HEK293T (cell line): ENCODE measurements around the gene POGK.
"Not testable (repeated sequence)": the region's sequence is repeated elsewhere in the genome, so short reads cannot be mapped to it uniquely, and the experiment has no call there.

ENCODE experiments used
- CTCF ChIA-PET: fragments of 350-600 bp; formaldehyde crosslinking; extraction: SDS; loops from one replicate; lab custom pipeline; 2021; ENCODE audit warnings: antibody characterized with exemption, inconsistent platforms; lab: Yijun Ruan, JAX
- POLR2A ChIA-PET: fragments of 350-600 bp; formaldehyde crosslinking; extraction: SDS; loops from one replicate; lab custom pipeline; 2020; ENCODE audit warnings: antibody characterized with exemption, inconsistent platforms; lab: Yijun Ruan, JAX
- DNase-seq: peaks from one replicate; pipeline ENCODE4 v3.0.0; 2012; ENCODE audit warnings: mixed read lengths; ENCODE audit errors: extremely low spot score
- ARNT ChIP-seq: fragments of 450-650 bp; IDR thresholded peaks from 2 replicates; pipeline ENCODE4 v1.6.1; 2017; ENCODE audit warnings: mild to moderate bottlenecking
- BHLHE40 ChIP-seq: fragments of 450-650 bp; IDR thresholded peaks from 2 replicates; pipeline ENCODE4 v1.6.1; 2016; ENCODE audit warnings: mild to moderate bottlenecking, moderate library complexity, borderline replicate concordance
- CTBP1 ChIP-seq: fragments of 450-650 bp; IDR thresholded peaks from 2 replicates; pipeline ENCODE4 v1.6.1; 2016; ENCODE audit warnings: borderline replicate concordance
- ELF4 ChIP-seq: fragments of 450-650 bp; IDR thresholded peaks from 2 replicates; pipeline ENCODE4 v1.6.1; 2017; ENCODE audit warnings: antibody characterized with exemption
- FOXA1 ChIP-seq: fragments of 450-650 bp; IDR thresholded peaks from 2 replicates; pipeline ENCODE4 v1.6.1; 2016; ENCODE audit warnings: mild to moderate bottlenecking
- FOXK2 ChIP-seq: fragments of 450-650 bp; IDR thresholded peaks from 2 replicates; pipeline ENCODE4 v1.6.1; 2016; ENCODE audit warnings: mild to moderate bottlenecking
- FOXM1 ChIP-seq: fragments of 450-650 bp; IDR thresholded peaks from 2 replicates; pipeline ENCODE4 v1.6.1; 2017; ENCODE audit warnings: mild to moderate bottlenecking, borderline replicate concordance
- HDGF ChIP-seq: fragments of 450-650 bp; IDR thresholded peaks from 2 replicates; pipeline ENCODE4 v1.6.1; 2017; ENCODE audit warnings: antibody characterized with exemption, borderline replicate concordance
- L3MBTL2 ChIP-seq: fragments of 450-650 bp; conservative IDR thresholded peaks from 2 replicates; pipeline ENCODE4 v1.6.1; 2016; ENCODE audit warnings: mild to moderate bottlenecking
- LEF1 ChIP-seq: fragments of 450-650 bp; IDR thresholded peaks from 2 replicates; pipeline ENCODE4 v1.6.1; 2017; ENCODE audit warnings: mild to moderate bottlenecking, borderline replicate concordance
- NFRKB ChIP-seq: fragments of 450-650 bp; IDR thresholded peaks from 2 replicates; pipeline ENCODE4 v1.6.1; 2016; ENCODE audit warnings: mild to moderate bottlenecking, moderate library complexity
- PKNOX1 ChIP-seq: fragments of 450-650 bp; IDR thresholded peaks from 2 replicates; pipeline ENCODE4 v1.6.1; 2016
- SP1 ChIP-seq: fragments of 450-650 bp; IDR thresholded peaks from 2 replicates; pipeline ENCODE4 v1.6.1; 2017
- SUZ12 ChIP-seq: fragments of 450-650 bp; IDR thresholded peaks from 2 replicates; pipeline ENCODE4 v1.6.1; 2016; ENCODE audit warnings: mild to moderate bottlenecking
- TARDBP ChIP-seq: fragments of 450-650 bp; IDR thresholded peaks from 2 replicates; pipeline ENCODE4 v1.6.1; 2016
- ZNF384 ChIP-seq: fragments of 450-650 bp; IDR thresholded peaks from 2 replicates; pipeline ENCODE4 v1.6.1; 2016

The POGK gene

GRCh38 chr1:166814611-166815010 is 24.7 kb upstream of the POGK start:
- ChIA-PET POLR2A (interaction anchor here (1.0 kb wide), 1 partner anchor 24 kb away, joined by 4 read pairs; the partner anchor contains the start of gene POGK), CTCF (no interaction called here)
- TF ChIP-seq FOXA1 (no peak), ELF4 (no peak), CTBP1 (no peak), SUZ12 (no peak), L3MBTL2 (no peak), TARDBP (no peak), FOXK2 (no peak), HDGF (no peak), BHLHE40 (no peak), NFRKB (no peak), ZNF384 (no peak), FOXM1 (no peak), ARNT (no peak), PKNOX1 (no peak), SP1 (no peak)
- no peak for DNase-seq

GRCh38 chr1:166819974-166820373 is 19.3 kb upstream of the POGK start:
- DNase-seq = no peak
- ChIA-PET POLR2A (interaction anchor here (1.4 kb wide), 1 partner anchor 19 kb away, joined by 7 read pairs; the partner anchor contains the start of gene POGK), CTCF (interaction anchor here (0.8 kb wide), 1 partner anchor 411 kb away, joined by 4 read pairs; no protein-coding TSS in a partner anchor)
- TF ChIP-seq CTBP1 (no peak), SP1 (no peak), BHLHE40 (no peak), HDGF (no peak), SUZ12 (no peak), ARNT (no peak), FOXM1 (no peak), FOXA1 (no peak), L3MBTL2 (no peak), NFRKB (no peak), ELF4 (no peak), PKNOX1 (no peak), ZNF384 (no peak), FOXK2 (no peak), TARDBP (no peak), LEF1 (no peak)

GRCh38 chr1:166822385-166822784 is 16.9 kb upstream of the POGK start:
- ChIA-PET POLR2A (no interaction called here), CTCF (no interaction called here)
- peak; percentile 49 for DNase-seq
- no peak for TF ChIP-seq FOXK2
- no peak for TF ChIP-seq ARNT
- no peak for TF ChIP-seq FOXA1
- TF ChIP-seq L3MBTL2 = no peak
- no peak for TF ChIP-seq HDGF
- no peak for TF ChIP-seq FOXM1
- no peak for TF ChIP-seq LEF1

GRCh38 chr1:166827426-166827825 is 11.8 kb upstream of the POGK start:
- POLR2A ChIA-PET = interaction anchor here (2.7 kb wide), 1 partner anchor 12 kb away, joined by 11 read pairs; the partner anchor contains the start of gene POGK
- CTCF ChIA-PET = no interaction called here
- no peak for TF ChIP-seq FOXM1
- no peak for TF ChIP-seq SUZ12
- no peak for TF ChIP-seq ELF4
- TF ChIP-seq HDGF = no peak
- no peak for TF ChIP-seq LEF1
- TF ChIP-seq TARDBP = no peak
- TF ChIP-seq PKNOX1 = no peak
- TF ChIP-seq FOXA1 = no peak
- no peak for TF ChIP-seq NFRKB
- no peak for TF ChIP-seq FOXK2
- no peak for TF ChIP-seq ZNF384
- no peak for TF ChIP-seq CTBP1
- no peak for TF ChIP-seq BHLHE40
- TF ChIP-seq SP1 = no peak
- no peak for TF ChIP-seq ARNT
- TF ChIP-seq L3MBTL2 = no peak
- DNase-seq = no peak

- POLR2A ChIA-PET, DNase-seq, CTCF ChIA-PET: not testable (repeated sequence)
Observed at GRCh38 chr1:166829762-166830161, 9.5 kb upstream of the POGK start.

- CTCF ChIA-PET = no interaction called here
- no peak for TF ChIP-seq FOXM1
- no peak for TF ChIP-seq PKNOX1
- TF ChIP-seq HDGF = no peak
- no peak for TF ChIP-seq FOXA1
- TF ChIP-seq ZNF384 = no peak
- TF ChIP-seq LEF1 = no peak
- no peak for TF ChIP-seq TARDBP
- no peak for TF ChIP-seq SP1
- TF ChIP-seq CTBP1 = no peak
- TF ChIP-seq ELF4 = no peak
- no peak for TF ChIP-seq ARNT
- no peak for TF ChIP-seq FOXK2
- POLR2A ChIA-PET = no interaction called here
- no peak for DNase-seq
Observed at GRCh38 chr1:166836733-166837132, 2.5 kb upstream of the POGK start.
